ENCODE data around the gene GPR61.

DNA sequence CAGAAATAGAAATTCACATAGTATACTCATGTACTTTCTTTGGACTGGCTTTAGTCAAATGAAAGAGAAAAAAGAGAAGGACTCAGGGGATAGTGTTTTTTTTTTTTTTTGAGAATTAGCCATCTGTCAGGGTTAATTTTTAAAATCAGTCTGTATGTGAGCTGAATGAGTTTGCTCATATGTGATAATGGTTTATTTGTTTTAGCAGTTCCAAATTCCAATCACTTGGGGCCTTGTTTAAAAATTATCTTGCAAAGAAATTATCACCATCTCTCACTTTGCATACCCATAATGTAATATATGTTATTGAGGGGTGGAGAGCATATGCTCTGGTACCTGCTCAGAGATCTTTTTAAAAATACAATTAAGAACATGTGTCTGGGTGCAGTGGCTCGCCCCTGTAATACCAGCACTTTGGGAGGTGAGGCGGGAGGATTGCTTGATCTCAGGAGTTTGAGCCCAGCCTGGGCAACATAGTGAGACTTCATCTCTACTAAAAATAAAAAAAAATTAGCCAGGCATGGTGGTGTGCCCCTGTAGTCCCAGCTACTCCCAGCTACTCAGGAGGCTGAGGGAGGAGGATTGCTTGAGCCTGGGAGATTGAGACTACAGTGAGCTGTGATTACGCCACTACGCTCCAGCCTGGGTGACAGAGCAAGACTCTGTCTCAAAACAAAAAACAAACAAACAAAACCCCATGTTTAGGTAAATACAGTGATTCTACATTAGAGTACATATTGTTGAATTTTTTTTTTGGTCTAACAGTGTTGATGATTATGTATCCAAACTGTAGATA lies 28.4 kb downstream of the GPR61 start:
- TF ChIP-seq, protein P1, sequence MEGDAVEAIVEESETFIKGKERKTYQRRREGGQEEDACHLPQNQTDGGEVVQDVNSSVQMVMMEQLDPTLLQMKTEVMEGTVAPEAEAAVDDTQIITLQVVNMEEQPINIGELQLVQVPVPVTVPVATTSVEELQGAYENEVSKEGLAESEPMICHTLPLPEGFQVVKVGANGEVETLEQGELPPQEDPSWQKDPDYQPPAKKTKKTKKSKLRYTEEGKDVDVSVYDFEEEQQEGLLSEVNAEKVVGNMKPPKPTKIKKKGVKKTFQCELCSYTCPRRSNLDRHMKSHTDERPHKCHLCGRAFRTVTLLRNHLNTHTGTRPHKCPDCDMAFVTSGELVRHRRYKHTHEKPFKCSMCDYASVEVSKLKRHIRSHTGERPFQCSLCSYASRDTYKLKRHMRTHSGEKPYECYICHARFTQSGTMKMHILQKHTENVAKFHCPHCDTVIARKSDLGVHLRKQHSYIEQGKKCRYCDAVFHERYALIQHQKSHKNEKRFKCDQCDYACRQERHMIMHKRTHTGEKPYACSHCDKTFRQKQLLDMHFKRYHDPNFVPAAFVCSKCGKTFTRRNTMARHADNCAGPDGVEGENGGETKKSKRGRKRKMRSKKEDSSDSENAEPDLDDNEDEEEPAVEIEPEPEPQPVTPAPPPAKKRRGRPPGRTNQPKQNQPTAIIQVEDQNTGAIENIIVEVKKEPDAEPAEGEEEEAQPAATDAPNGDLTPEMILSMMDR (IDR thresholded peaks at IDR 0.05): no peak
- TF ChIP-seq POLR2A (IDR thresholded peaks at IDR 0.05): no peak

Data from heart left ventricle (tissue), 13 donors.